ENCODE results near the gene F11R. TPM values are rescaled to one million over a fixed set of nuclear protein-coding genes. Genes with fewer than 3 reads are reported as not detected.
"Not testable (repeated sequence)": the region's sequence is repeated elsewhere in the genome, so short reads cannot be mapped to it uniquely, and the experiment has no call there.

F11R gene
- total RNA-seq, 2 experiments from 2014 or later: 13.5 to 25.0 TPM

- H3K4me1 ChIP-seq (ENCODE audit: insufficient read depth, low read length, poor library complexity, severe bottlenecking): peaks cover 24% of the 10 kb centered on the region
- H4K20me1 ChIP-seq (ENCODE audit: insufficient read depth, low read length); H3K9me2 ChIP-seq (ENCODE audit: insufficient read depth, low read length); intact Hi-C loops (cut with micrococcal nuclease; ENCODE audit: unreplicated experiment); H2AFZ ChIP-seq (ENCODE audit: low read length); H3K36me3 ChIP-seq (ENCODE audit: insufficient read depth, low read length); H3K4me3 ChIP-seq (ENCODE audit: low read depth, low read length, poor library complexity, severe bottlenecking); BruUV-seq (replicated peaks); H3K27ac ChIP-seq (ENCODE audit: low read depth, low read length, poor library complexity, severe bottlenecking); CTCF ChIA-PET (ENCODE audit: unreplicated experiment); DNase-seq (ENCODE audit: low spot score); H3K9me3 ChIP-seq (ENCODE audit: low read length); H3K4me2 ChIP-seq (ENCODE audit: low read length); H3K79me2 ChIP-seq (ENCODE audit: insufficient read depth, low read depth, low read length): not testable (repeated sequence)
- POLR2A ChIA-PET: interaction anchor here (1.0 to 2.0 kb wide), 3 partner anchors 9 to 35 kb away, joined by 4 to 7 read pairs (median 6); partner anchors contain the start of gene USF1
These were observed 1.5 kb upstream of the F11R start for GRCh38 chr1:161022432-161022831.

GRCh38 chr1:161021970-161022353 is 1.0 kb upstream of the F11R start:
- ChIA-PET CTCF (ENCODE audit: unreplicated experiment) (interaction anchor here (1.3 kb wide), 1 partner anchor 17 kb away, joined by 3 read pairs; the partner anchor contains the start of gene TSTD1), POLR2A (interaction anchor here (1.1 to 2.0 kb wide), 5 partner anchors 9 to 25 kb away, joined by 3 to 9 read pairs (median 7); partner anchors contain the start of gene USF1)
- Histone ChIP-seq H3K9me3 (ENCODE audit: low read length) (no peaks in the 10 kb centered on the region), H3K4me1 (ENCODE audit: insufficient read depth, low read length, poor library complexity, severe bottlenecking) (peaks cover 24% of the 10 kb centered on the region), H3K4me2 (ENCODE audit: low read length) (peak overlapping the region; percentile 98), H3K4me3 (ENCODE audit: low read depth, low read length, poor library complexity, severe bottlenecking) (peak overlapping the region; percentile 74), H3K36me3 (ENCODE audit: insufficient read depth, low read length) (no peaks in the 10 kb centered on the region), H3K79me2 (ENCODE audit: insufficient read depth, low read depth, low read length) (no peaks in the 10 kb centered on the region), H4K20me1 (ENCODE audit: insufficient read depth, low read length) (no peaks in the 10 kb centered on the region), H2AFZ (ENCODE audit: low read length) (peak overlapping the region; percentile 93; the same call in 1 of the 2 replicates), H3K27ac (ENCODE audit: low read depth, low read length, poor library complexity, severe bottlenecking) (no peak overlapping the region), H3K9me2 (ENCODE audit: insufficient read depth, low read length) (no peaks in the 10 kb centered on the region)
- intact Hi-C loops (cut with micrococcal nuclease; ENCODE audit: unreplicated experiment): loop anchor here (1.0 kb wide), 1 partner anchor 9 kb away; no protein-coding TSS in a partner anchor
- no TSS peak for BruUV-seq (replicated peaks)
- DNase-seq (ENCODE audit: low spot score): no peak
- no peak for TF ChIP-seq EZH2phosphoT487 (IDR thresholded peaks at IDR 0.05; ENCODE audit: borderline replicate concordance, low read depth, low read length)
- TF ChIP-seq CTCF (conservative IDR thresholded peaks at IDR 0.05; ENCODE audit: low read length): no peak

GRCh38 chr1:161021165-161021969 is 415 bp upstream of the F11R start:
- TF ChIP-seq CTCF (conservative IDR thresholded peaks at IDR 0.05; ENCODE audit: low read length): no peak

More at GRCh38 chr1:161021165-161021969, 415 bp upstream of the F11R start:
- peak; percentile 87 for DNase-seq (ENCODE audit: low spot score)
- Histone ChIP-seq H2AFZ (ENCODE audit: low read length) (peak overlapping the region; percentile 93), H4K20me1 (ENCODE audit: insufficient read depth, low read length) (no peaks in the 10 kb centered on the region), H3K27ac (ENCODE audit: low read depth, low read length, poor library complexity, severe bottlenecking) (no peak overlapping the region), H3K4me2 (ENCODE audit: low read length) (peak overlapping the region; percentile 98), H3K79me2 (ENCODE audit: insufficient read depth, low read depth, low read length) (no peaks in the 10 kb centered on the region), H3K4me1 (ENCODE audit: insufficient read depth, low read length, poor library complexity, severe bottlenecking) (peaks cover 24% of the 10 kb centered on the region), H3K4me3 (ENCODE audit: low read depth, low read length, poor library complexity, severe bottlenecking) (peak overlapping the region; percentile 74), H3K9me3 (ENCODE audit: low read length) (no peaks in the 10 kb centered on the region), H3K36me3 (ENCODE audit: insufficient read depth, low read length) (no peaks in the 10 kb centered on the region), H3K9me2 (ENCODE audit: insufficient read depth, low read length) (no peaks in the 10 kb centered on the region)
- ChIA-PET CTCF (ENCODE audit: unreplicated experiment) (interaction anchor here (1.3 to 1.4 kb wide), 3 partner anchors 18 to 25 kb away, joined by 3 to 6 read pairs (median 3); partner anchors contain the start of genes TSTD1 and USF1), POLR2A (interaction anchor here (0.6 to 2.0 kb wide), 13 partner anchors 8 to 124 kb away, joined by 3 to 9 read pairs (median 4); partner anchors contain the start of genes KLHDC9, NIT1, PFDN2 and USF1)
- no TSS peak for BruUV-seq (replicated peaks)
- intact Hi-C loops (cut with micrococcal nuclease; ENCODE audit: unreplicated experiment): loop anchor here (1.0 kb wide), 1 partner anchor 8 kb away; no protein-coding TSS in a partner anchor

Data from OCI-LY7 (cell line).